K562 (cell line): ENCODE measurements around the gene WFIKKN1. TPM values are rescaled to one million over a fixed set of nuclear protein-coding genes. Genes with fewer than 3 reads are reported as not detected.
A peak's percentile ranks its signal among the peaks of the same experiment; 100 is the strongest.

Experiments
- ASH1L ChIP-seq: fragments of 450-650 bp; IDR thresholded peaks from 2 replicates; pipeline ENCODE4 v1.6.1; 2018; ENCODE audit warnings: borderline replicate concordance, mild to moderate bottlenecking, low read depth; ENCODE audit not compliant: partially characterized antibody
- BMI1 ChIP-seq: fragments of 150-350 bp; IDR thresholded peaks from 2 replicates; pipeline ENCODE4 v1.6.1; 2014; ENCODE audit warnings: low read length
- CHD2 ChIP-seq: IDR thresholded peaks from 2 replicates; pipeline ENCODE4 v1.6.1; 2011; ENCODE audit warnings: low read depth, low read length
- DIDO1 ChIP-seq: fragments of 450-650 bp; IDR thresholded peaks from 2 replicates; pipeline ENCODE4 v1.6.1; 2016; ENCODE audit warnings: low read depth, missing biosample characterization, missing genetic modification characterization
- DNMT1 ChIP-seq: fragments of 450-650 bp; IDR thresholded peaks from 2 replicates; pipeline ENCODE4 v1.6.1; 2016; ENCODE audit warnings: antibody characterized with exemption, mild to moderate bottlenecking
- HDAC1 ChIP-seq, 2 experiments: fragments of 450-650 bp; IDR thresholded peaks; 2 replicates each; pipeline ENCODE4 v1.6.1; 2016 to 2017; ENCODE audit warnings: inconsistent platforms in 1 of 2, mild to moderate bottlenecking in 1 of 2, moderate library complexity in 1 of 2
- HSF4 ChIP-seq: fragments of 250-450 bp; sonication (Bioruptor Pico); IDR thresholded peaks from 2 replicates; pipeline ENCODE4 v2.1.2; 2022; ENCODE audit warnings: mild to moderate bottlenecking, moderate library complexity, borderline replicate concordance
- JUND ChIP-seq, 2 experiments: IDR thresholded peaks; 2 replicates in 1 of 2; 3 replicates in 1 of 2; pipeline ENCODE4 v1.6.1; 2011; ENCODE audit warnings: borderline replicate concordance in 2 of 2, low read depth in 2 of 2, low read length in 2 of 2, improper control_type of control experiment in 1 of 2, missing biosample characterization in 1 of 2, missing genetic modification characterization in 1 of 2, missing genetic modification reagents in 1 of 2
- MEF2D ChIP-seq: conservative IDR thresholded peaks from 2 replicates; pipeline ENCODE4 v1.6.1; 2016; ENCODE audit warnings: low read depth, missing genetic modification characterization, missing compliant biosample characterization
- RNF219 ChIP-seq: fragments of 250-450 bp; sonication (Bioruptor Pico); IDR thresholded peaks from 2 replicates; pipeline ENCODE4 v1.5.0; 2022; ENCODE audit warnings: mild to moderate bottlenecking
- TAF1 ChIP-seq: IDR thresholded peaks from 2 replicates; pipeline ENCODE4 v1.6.1; 2011; ENCODE audit warnings: mild to moderate bottlenecking, low read length, moderate library complexity; ENCODE audit not compliant: insufficient read depth, control insufficient read depth, severe bottlenecking; ENCODE audit errors: extremely low read depth
- THAP7 ChIP-seq: fragments of 250-450 bp; sonication (Bioruptor Pico); IDR thresholded peaks from 2 replicates; pipeline ENCODE4 v1.5.0; 2021
- YBX1 ChIP-seq: fragments of 450-650 bp; IDR thresholded peaks from 2 replicates; pipeline ENCODE4 v1.7.1; 2016; ENCODE audit warnings: mild to moderate bottlenecking
- ZBTB7A ChIP-seq: IDR thresholded peaks from 2 replicates; pipeline ENCODE4 v1.6.1; 2011; ENCODE audit warnings: low read depth, mild to moderate bottlenecking, low read length, moderate library complexity, borderline replicate concordance; ENCODE audit not compliant: control insufficient read depth
- ZNF133 ChIP-seq: fragments of 250-450 bp; sonication (Bioruptor Pico); IDR thresholded peaks from 2 replicates; pipeline ENCODE4 v1.4.0; 2020; ENCODE audit warnings: mild to moderate bottlenecking
- ZNF23 ChIP-seq: fragments of 250-450 bp; sonication (Bioruptor Pico); IDR thresholded peaks from 2 replicates; pipeline ENCODE4 v1.4.0; 2020; ENCODE audit warnings: mild to moderate bottlenecking
- ZNF3 ChIP-seq: fragments of 250-450 bp; sonication (Bioruptor Pico); IDR thresholded peaks from 2 replicates; pipeline ENCODE4 v1.5.0; 2021; ENCODE audit warnings: mild to moderate bottlenecking, moderate library complexity
- ZNF324 ChIP-seq: fragments of 250-450 bp; sonication (Bioruptor Pico); IDR thresholded peaks from 2 replicates; pipeline ENCODE4 v1.4.0; 2020; ENCODE audit warnings: mild to moderate bottlenecking
- ZNF57 ChIP-seq: fragments of 450-650 bp; formaldehyde crosslinking; IDR thresholded peaks from 2 replicates; pipeline ENCODE4 v1.4.0; 2020; ENCODE audit warnings: mild to moderate bottlenecking, moderate library complexity
- ZNF75A ChIP-seq: fragments of 450-650 bp; formaldehyde crosslinking; IDR thresholded peaks from 2 replicates; pipeline ENCODE4 v1.4.0; 2020; ENCODE audit warnings: mild to moderate bottlenecking
- polyA plus RNA-seq, 8 experiments: library from polyadenylated mRNA; depleted of rRNA in 4 of 8; stranded (reverse) in 5 of 8; unstranded in 3 of 8; fragments of >200 nt; fragmentation: Nextera tagmentation in 2 of 8; fragmentation: Illumina TruSeq in 1 of 8; extraction: Ambion mirVana in 2 of 8; extraction: Trizol in 1 of 8; gene quantifications; 2 replicates each; pipeline versions ENCODE4 v1.2.1 to v1.2.3, GENCODE V29; 2011 to 2014; ENCODE audit warnings: inconsistent platforms in 1 of 8, missing spikeins in 1 of 8
- total RNA-seq, 7 experiments: library from RNA; depleted of rRNA in 6 of 7; stranded (reverse); fragments of >200 nt in 6 of 7; fragmentation: Illumina TruSeq in 2 of 7; extraction: Trizol in 2 of 7; gene quantifications; 2 replicates each; pipeline versions ENCODE4 v1.2.1 to v1.2.3, GENCODE V29; 2011 to 2021; ENCODE audit warnings: low replicate concordance in 1 of 7
- TF ChIP-seq, protein P1 (sequence below): fragments of 450-650 bp; formaldehyde crosslinking; IDR thresholded peaks from 2 replicates; pipeline ENCODE4 v1.4.0; 2022; ENCODE audit warnings: missing genetic modification characterization
- TF ChIP-seq, protein P2 (sequence below): fragments of 450-650 bp; IDR thresholded peaks from 2 replicates; pipeline ENCODE4 v1.6.1; 2017; ENCODE audit warnings: mild to moderate bottlenecking, moderate library complexity

The WFIKKN1 gene
- total and polyA plus RNA-seq, 9 of the 15 experiments (the other 6 are each of a cell fraction or from before 2014, with no cell fraction given) = 0.14 to 1.1 (median 0.50) TPM; not detected in 4

- TF ChIP-seq RNF219 (CRISPR knock-in tag) (no peak), HDAC1 (IDR thresholded peaks at IDR 0.05) (peak in 1 of 2 experiments; percentile 73; a peak in 2 of 4 replicates), ZNF3 (CRISPR knock-in tag) (no peak), THAP7 (CRISPR knock-in tag) (no peak), ZNF133 (no peak), DNMT1 (no peak), CHD2 (no peak; the same call in 1 of the 2 replicates), YBX1 (no peak), TAF1 (peak; percentile 87), HSF4 (no peak), ZNF75A (CRISPR knock-in tag) (no peak), BMI1 (no peak), DIDO1 (tag) (no peak), ZBTB7A (peak; percentile 96; the same call in 1 of the 2 replicates), ZNF324 (CRISPR knock-in tag) (no peak), ZNF57 (CRISPR knock-in tag) (no peak), MEF2D (no peak), ASH1L (no peak), JUND (IDR thresholded peaks at IDR 0.05; ENCODE audit: borderline replicate concordance, low read depth, low read length) (peak; percentile 79), JUND (tag; IDR thresholded peaks at IDR 0.05; ENCODE audit: borderline replicate concordance, low read depth, low read length) (no peak; the same call in 2 of the 3 replicates), ZNF23 (CRISPR knock-in tag) (no peak)
- TF ChIP-seq, protein P1, sequence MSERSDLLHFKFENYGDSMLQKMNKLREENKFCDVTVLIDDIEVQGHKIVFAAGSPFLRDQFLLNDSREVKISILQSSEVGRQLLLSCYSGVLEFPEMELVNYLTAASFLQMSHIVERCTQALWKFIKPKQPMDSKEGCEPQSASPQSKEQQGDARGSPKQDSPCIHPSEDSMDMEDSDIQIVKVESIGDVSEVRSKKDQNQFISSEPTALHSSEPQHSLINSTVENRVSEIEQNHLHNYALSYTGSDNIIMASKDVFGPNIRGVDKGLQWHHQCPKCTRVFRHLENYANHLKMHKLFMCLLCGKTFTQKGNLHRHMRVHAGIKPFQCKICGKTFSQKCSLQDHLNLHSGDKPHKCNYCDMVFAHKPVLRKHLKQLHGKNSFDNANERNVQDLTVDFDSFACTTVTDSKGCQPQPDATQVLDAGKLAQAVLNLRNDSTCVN (CRISPR knock-in tag) = no peak
- TF ChIP-seq, protein P2, sequence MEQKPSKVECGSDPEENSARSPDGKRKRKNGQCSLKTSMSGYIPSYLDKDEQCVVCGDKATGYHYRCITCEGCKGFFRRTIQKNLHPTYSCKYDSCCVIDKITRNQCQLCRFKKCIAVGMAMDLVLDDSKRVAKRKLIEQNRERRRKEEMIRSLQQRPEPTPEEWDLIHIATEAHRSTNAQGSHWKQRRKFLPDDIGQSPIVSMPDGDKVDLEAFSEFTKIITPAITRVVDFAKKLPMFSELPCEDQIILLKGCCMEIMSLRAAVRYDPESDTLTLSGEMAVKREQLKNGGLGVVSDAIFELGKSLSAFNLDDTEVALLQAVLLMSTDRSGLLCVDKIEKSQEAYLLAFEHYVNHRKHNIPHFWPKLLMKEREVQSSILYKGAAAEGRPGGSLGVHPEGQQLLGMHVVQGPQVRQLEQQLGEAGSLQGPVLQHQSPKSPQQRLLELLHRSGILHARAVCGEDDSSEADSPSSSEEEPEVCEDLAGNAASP = no peak
These were observed 37.2 kb downstream of the WFIKKN1 start, which contains the start of gene RHOT2 (continued) for GRCh38 chr16:667780-668518.
